HepG2 (cell line): ENCODE measurements around the gene SYMPK. TPM values are rescaled to one million over a fixed set of nuclear protein-coding genes. Genes with fewer than 3 reads are reported as not detected.

ENCODE experiments used
- GATAD2A ChIP-seq: IDR thresholded peaks from 2 replicates; pipeline ENCODE4 v1.6.1; 2016
- HDAC2 ChIP-seq: sonication (generic); formaldehyde crosslinking; IDR thresholded peaks from 2 replicates; pipeline ENCODE4 v1.4.0; 2020; ENCODE audit warnings: missing genetic modification reagents
- IKZF4 ChIP-seq: sonication (generic); formaldehyde crosslinking; IDR thresholded peaks from 2 replicates; pipeline ENCODE4 v1.5.1; 2020; ENCODE audit warnings: borderline replicate concordance, mild to moderate bottlenecking, low read depth, missing genetic modification reagents; ENCODE audit errors: not compliant biosample characterization
- MAFK ChIP-seq, 2 experiments: IDR thresholded peaks in 1 of 2; conservative IDR thresholded peaks in 1 of 2; 2 replicates each; pipeline ENCODE4 v1.6.1; 2011; ENCODE audit warnings: improper control_type of control experiment in 2 of 2, low read length in 2 of 2
- MED1 ChIP-seq: sonication (generic); formaldehyde crosslinking; IDR thresholded peaks from 2 replicates; pipeline ENCODE4 v1.4.0; 2020; ENCODE audit warnings: missing genetic modification reagents
- RBM39 ChIP-seq: fragments of 200-400 bp; formaldehyde crosslinking; IDR thresholded peaks from one replicate; pipeline ENCODE4 v1.6.1; 2018; ENCODE audit warnings: antibody characterized with exemption, mild to moderate bottlenecking, low read depth, low read length; ENCODE audit not compliant: poor library complexity, severe bottlenecking
- SMC3 ChIP-seq: IDR thresholded peaks from 2 replicates; pipeline ENCODE4 v1.6.1; 2011; ENCODE audit warnings: low read length, improper control_type of control experiment
- SP1 ChIP-seq, 2 experiments: fragments of 450-650 bp in 1 of 2; sonication (generic) in 1 of 2; formaldehyde crosslinking in 1 of 2; IDR thresholded peaks; 2 replicates each; pipeline versions ENCODE4 v1.4.0 to v1.6.1; 2016 to 2020; ENCODE audit warnings: missing genetic modification reagents in 1 of 2
- SUZ12 ChIP-seq: fragments of 150-350 bp; IDR thresholded peaks from 2 replicates; pipeline ENCODE4 v1.6.1; 2014; ENCODE audit warnings: low read depth, low read length
- SYNCRIP ChIP-seq: fragments of 200-400 bp; formaldehyde crosslinking; IDR thresholded peaks from 2 replicates; pipeline ENCODE4 v1.6.1; 2018; ENCODE audit warnings: mild to moderate bottlenecking, low read depth, low read length; ENCODE audit not compliant: insufficient read depth
- USF2 ChIP-seq, 2 experiments: sonication (generic) in 1 of 2; formaldehyde crosslinking in 1 of 2; IDR thresholded peaks; 2 replicates each; pipeline versions ENCODE4 v1.5.1 to v1.6.1; 2011 to 2020; ENCODE audit warnings: borderline replicate concordance in 1 of 2, low read depth in 1 of 2, low read length in 1 of 2, mild to moderate bottlenecking in 1 of 2, missing genetic modification reagents in 1 of 2, moderate library complexity in 1 of 2
- ZNF276 ChIP-seq: sonication (generic); formaldehyde crosslinking; IDR thresholded peaks from 2 replicates; pipeline ENCODE4 v1.4.0; 2020; ENCODE audit warnings: mild to moderate bottlenecking, low read depth, missing genetic modification reagents
- ZNF614 ChIP-seq: IDR thresholded peaks from 2 replicates; pipeline ENCODE4 v1.6.1; 2018; ENCODE audit warnings: missing biosample characterization, missing genetic modification reagents, inconsistent platforms, borderline replicate concordance
- ZNF720 ChIP-seq: sonication (generic); formaldehyde crosslinking; IDR thresholded peaks from 2 replicates; pipeline ENCODE4 v1.4.0; 2020; ENCODE audit warnings: missing genetic modification reagents
- ZNF747 ChIP-seq: sonication (generic); formaldehyde crosslinking; IDR thresholded peaks from 2 replicates; pipeline ENCODE4 v1.8.1; 2023; ENCODE audit warnings: missing genetic modification reagents, mild to moderate bottlenecking, borderline replicate concordance
- polyA plus RNA-seq, 8 experiments: library from polyadenylated mRNA; depleted of rRNA in 3 of 8; stranded (reverse) in 7 of 8; unstranded in 1 of 8; fragments of >200 nt; fragmentation: Illumina TruSeq in 4 of 8; extraction: Trizol in 4 of 8; gene quantifications; 2 replicates each; pipeline versions ENCODE4 v1.2.1 to v1.2.3, GENCODE V29; 2011 to 2016; ENCODE audit warnings: low read depth in 4 of 8, missing spikeins in 1 of 8, mixed read lengths in 1 of 8; ENCODE audit not compliant: insufficient read depth in 1 of 8
- total RNA-seq, 5 experiments: library from RNA; depleted of rRNA; stranded (reverse); fragments of >200 nt; fragmentation: Illumina TruSeq; extraction: Trizol; gene quantifications; 2 replicates each; pipeline ENCODE4 v1.2.3, GENCODE V29; 2016; ENCODE audit warnings: low read depth in 1 of 5
- TF ChIP-seq, protein P1 (sequence below): sonication (generic); formaldehyde crosslinking; IDR thresholded peaks from 2 replicates; pipeline ENCODE4 v1.4.0; 2020; ENCODE audit warnings: missing genetic modification reagents
- TF ChIP-seq, protein P2 (sequence below): sonication (generic); formaldehyde crosslinking; conservative IDR thresholded peaks from 2 replicates; pipeline ENCODE4 v1.8.0; 2022; ENCODE audit warnings: mild to moderate bottlenecking, moderate library complexity, missing genetic modification reagents

SYMPK gene
- total and polyA plus RNA-seq, 2 of the 13 experiments (the other 11 are each of a cell fraction or from before 2014, with no cell fraction given) = 21.9 to 55.7 TPM

- TF ChIP-seq, protein P1, sequence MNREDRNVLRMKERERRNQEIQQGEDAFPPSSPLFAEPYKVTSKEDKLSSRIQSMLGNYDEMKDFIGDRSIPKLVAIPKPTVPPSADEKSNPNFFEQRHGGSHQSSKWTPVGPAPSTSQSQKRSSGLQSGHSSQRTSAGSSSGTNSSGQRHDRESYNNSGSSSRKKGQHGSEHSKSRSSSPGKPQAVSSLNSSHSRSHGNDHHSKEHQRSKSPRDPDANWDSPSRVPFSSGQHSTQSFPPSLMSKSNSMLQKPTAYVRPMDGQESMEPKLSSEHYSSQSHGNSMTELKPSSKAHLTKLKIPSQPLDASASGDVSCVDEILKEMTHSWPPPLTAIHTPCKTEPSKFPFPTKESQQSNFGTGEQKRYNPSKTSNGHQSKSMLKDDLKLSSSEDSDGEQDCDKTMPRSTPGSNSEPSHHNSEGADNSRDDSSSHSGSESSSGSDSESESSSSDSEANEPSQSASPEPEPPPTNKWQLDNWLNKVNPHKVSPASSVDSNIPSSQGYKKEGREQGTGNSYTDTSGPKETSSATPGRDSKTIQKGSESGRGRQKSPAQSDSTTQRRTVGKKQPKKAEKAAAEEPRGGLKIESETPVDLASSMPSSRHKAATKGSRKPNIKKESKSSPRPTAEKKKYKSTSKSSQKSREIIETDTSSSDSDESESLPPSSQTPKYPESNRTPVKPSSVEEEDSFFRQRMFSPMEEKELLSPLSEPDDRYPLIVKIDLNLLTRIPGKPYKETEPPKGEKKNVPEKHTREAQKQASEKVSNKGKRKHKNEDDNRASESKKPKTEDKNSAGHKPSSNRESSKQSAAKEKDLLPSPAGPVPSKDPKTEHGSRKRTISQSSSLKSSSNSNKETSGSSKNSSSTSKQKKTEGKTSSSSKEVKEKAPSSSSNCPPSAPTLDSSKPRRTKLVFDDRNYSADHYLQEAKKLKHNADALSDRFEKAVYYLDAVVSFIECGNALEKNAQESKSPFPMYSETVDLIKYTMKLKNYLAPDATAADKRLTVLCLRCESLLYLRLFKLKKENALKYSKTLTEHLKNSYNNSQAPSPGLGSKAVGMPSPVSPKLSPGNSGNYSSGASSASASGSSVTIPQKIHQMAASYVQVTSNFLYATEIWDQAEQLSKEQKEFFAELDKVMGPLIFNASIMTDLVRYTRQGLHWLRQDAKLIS (CRISPR knock-in tag) = no peak
- TF ChIP-seq ZNF614 (CRISPR knock-in tag) = no peak
- TF ChIP-seq RBM39 = peak; percentile 82
- TF ChIP-seq USF2 (IDR thresholded peaks at IDR 0.05; ENCODE audit: low read depth, low read length) = no peak
- TF ChIP-seq USF2 (CRISPR knock-in tag; IDR thresholded peaks at IDR 0.05; ENCODE audit: borderline replicate concordance) = peak; percentile 56; the same call in 1 of the 2 replicates
- no peak for TF ChIP-seq ZNF276 (CRISPR knock-in tag)
- TF ChIP-seq MED1 = peak; percentile 51; the same call in 1 of the 2 replicates
- TF ChIP-seq HDAC2 (CRISPR knock-in tag) = peak; percentile 53
- TF ChIP-seq ZNF720 (CRISPR knock-in tag) = no peak
- 0 out of 2 replicates have a peak, but pooled peaks have one; percentile 28 for TF ChIP-seq GATAD2A (CRISPR knock-in tag)
- no peak for TF ChIP-seq SUZ12
- TF ChIP-seq ZNF747 (CRISPR knock-in tag) = peak; percentile 71
- TF ChIP-seq SP1 (IDR thresholded peaks at IDR 0.05) = no peak
- peak; percentile 82 for TF ChIP-seq SP1 (CRISPR knock-in tag; IDR thresholded peaks at IDR 0.05)
- no peak for TF ChIP-seq SYNCRIP
- TF ChIP-seq, protein P2, sequence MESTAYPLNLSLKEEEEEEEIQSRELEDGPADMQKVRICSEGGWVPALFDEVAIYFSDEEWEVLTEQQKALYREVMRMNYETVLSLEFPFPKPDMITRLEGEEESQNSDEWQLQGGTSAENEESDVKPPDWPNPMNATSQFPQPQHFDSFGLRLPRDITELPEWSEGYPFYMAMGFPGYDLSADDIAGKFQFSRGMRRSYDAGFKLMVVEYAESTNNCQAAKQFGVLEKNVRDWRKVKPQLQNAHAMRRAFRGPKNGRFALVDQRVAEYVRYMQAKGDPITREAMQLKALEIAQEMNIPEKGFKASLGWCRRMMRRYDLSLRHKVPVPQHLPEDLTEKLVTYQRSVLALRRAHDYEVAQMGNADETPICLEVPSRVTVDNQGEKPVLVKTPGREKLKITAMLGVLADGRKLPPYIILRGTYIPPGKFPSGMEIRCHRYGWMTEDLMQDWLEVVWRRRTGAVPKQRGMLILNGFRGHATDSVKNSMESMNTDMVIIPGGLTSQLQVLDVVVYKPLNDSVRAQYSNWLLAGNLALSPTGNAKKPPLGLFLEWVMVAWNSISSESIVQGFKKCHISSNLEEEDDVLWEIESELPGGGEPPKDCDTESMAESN (CRISPR knock-in tag) = peak; percentile 55; the same call in 1 of the 2 replicates
- TF ChIP-seq MAFK (conservative IDR thresholded peaks at IDR 0.05 in 1 of 2, IDR thresholded peaks at IDR 0.05 in 1 of 2; ENCODE audit: low read length in 2 of 2) = no peak
- peak; percentile 14 for TF ChIP-seq IKZF4
- TF ChIP-seq SMC3 = no peak
Observed at GRCh38 chr19:45770192-45771101, 92.5 kb downstream of the SYMPK start (continued).
